Spleen (tissue), 7 donors: Measurements from ENCODE around the gene KRT78.

ENCODE experiments used
- POLR2A ChIP-seq, 3 donors: fragments of 450-650 bp; IDR thresholded peaks; one replicate each; pipeline ENCODE4 v1.5.1; 2017; ENCODE audit warnings: antibody characterized with exemption in 3 of 3, mild to moderate bottlenecking in 1 of 3
- POLR2AphosphoS5 ChIP-seq, 3 donors: sonication (generic); formaldehyde crosslinking; IDR thresholded peaks; one replicate each; pipeline ENCODE4 v1.5.1; 2017; ENCODE audit warnings: antibody characterized with exemption in 3 of 3
- TF ChIP-seq, protein P1 (sequence below), 11 experiments: fragments of 200-600 bp in 7 of 11; fragments of 450-650 bp in 4 of 11; sonication (generic) in 4 of 11; IDR thresholded peaks in 8 of 11; conservative IDR thresholded peaks in 3 of 11; 1 replicate in 7 of 11; 2 replicates in 4 of 11; pipeline versions ENCODE4 v1.4.0 to v1.8.0; 2016 to 2021; ENCODE audit warnings: antibody characterized with exemption in 11 of 11, inconsistent platforms in 4 of 11, mild to moderate bottlenecking in 1 of 11
- donor health status: DM: no; HTN: no; CAD: no; lungs with moderate emphysema.
- donor health status: DM: no; HTN: no; CAD: no.
- donor health status: DM: no; HTN: no; CAD: no.

DNA sequence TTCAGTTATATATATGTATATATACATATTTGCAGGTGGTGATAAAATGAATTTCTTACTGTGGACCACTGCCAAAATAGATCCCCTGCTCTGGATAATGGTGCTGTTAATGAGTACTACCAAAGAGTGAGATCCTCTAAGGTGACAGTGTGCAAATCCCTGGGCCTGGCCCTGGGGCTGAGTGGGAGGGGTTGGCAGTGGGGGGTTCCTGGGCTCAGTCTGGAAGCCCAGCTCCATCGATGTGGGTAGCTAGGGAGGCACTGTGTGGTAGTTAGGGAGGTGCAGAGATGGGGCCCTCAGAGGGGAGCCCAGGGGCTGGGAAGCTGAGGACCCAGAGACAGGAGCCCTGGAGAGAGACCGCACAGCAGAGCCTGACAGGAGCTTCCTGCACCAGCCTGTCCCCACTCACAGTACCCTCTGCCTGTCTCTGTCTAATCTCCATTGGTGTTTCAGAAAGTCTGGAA, 47.0 kb upstream of the KRT78 start:
- TF ChIP-seq POLR2AphosphoS5 (IDR thresholded peaks at IDR 0.05) (no peak), POLR2A (IDR thresholded peaks at IDR 0.05) (no peak)
- TF ChIP-seq, protein P1, sequence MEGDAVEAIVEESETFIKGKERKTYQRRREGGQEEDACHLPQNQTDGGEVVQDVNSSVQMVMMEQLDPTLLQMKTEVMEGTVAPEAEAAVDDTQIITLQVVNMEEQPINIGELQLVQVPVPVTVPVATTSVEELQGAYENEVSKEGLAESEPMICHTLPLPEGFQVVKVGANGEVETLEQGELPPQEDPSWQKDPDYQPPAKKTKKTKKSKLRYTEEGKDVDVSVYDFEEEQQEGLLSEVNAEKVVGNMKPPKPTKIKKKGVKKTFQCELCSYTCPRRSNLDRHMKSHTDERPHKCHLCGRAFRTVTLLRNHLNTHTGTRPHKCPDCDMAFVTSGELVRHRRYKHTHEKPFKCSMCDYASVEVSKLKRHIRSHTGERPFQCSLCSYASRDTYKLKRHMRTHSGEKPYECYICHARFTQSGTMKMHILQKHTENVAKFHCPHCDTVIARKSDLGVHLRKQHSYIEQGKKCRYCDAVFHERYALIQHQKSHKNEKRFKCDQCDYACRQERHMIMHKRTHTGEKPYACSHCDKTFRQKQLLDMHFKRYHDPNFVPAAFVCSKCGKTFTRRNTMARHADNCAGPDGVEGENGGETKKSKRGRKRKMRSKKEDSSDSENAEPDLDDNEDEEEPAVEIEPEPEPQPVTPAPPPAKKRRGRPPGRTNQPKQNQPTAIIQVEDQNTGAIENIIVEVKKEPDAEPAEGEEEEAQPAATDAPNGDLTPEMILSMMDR (IDR thresholded peaks at IDR 0.05 in 8 of 11, conservative IDR thresholded peaks at IDR 0.05 in 3 of 11): no peak
